Osteoblast (primary cell): ENCODE data around the gene CFAP210. TPM values are rescaled to one million over a fixed set of nuclear protein-coding genes. Genes with fewer than 3 reads are reported as not detected.
"Not testable (repeated sequence)": the region's sequence is repeated elsewhere in the genome, so short reads cannot be mapped to it uniquely, and the experiment has no call there.

Source experiments
- DNase-seq: peaks from one replicate; pipeline ENCODE4 v3.0.0; 2011; ENCODE audit warnings: low spot score, mixed read lengths; ENCODE audit not compliant: insufficient read length; ENCODE audit errors: missing footprints
- H2AFZ ChIP-seq: 2 replicates; pipeline ENCODE4 v1.6.0; 2011; ENCODE audit warnings: mild to moderate bottlenecking, low read length
- H3K27ac ChIP-seq: 2 replicates; pipeline ENCODE4 v1.5.1; 2011; ENCODE audit warnings: mild to moderate bottlenecking, low read depth, low read length, moderate library complexity
- H3K27me3 ChIP-seq: 2 replicates; pipeline ENCODE4 v1.6.0; 2012; ENCODE audit warnings: mild to moderate bottlenecking, control low read depth, inconsistent platforms, low read length, moderate library complexity; ENCODE audit not compliant: insufficient read depth
- H3K36me3 ChIP-seq: 2 replicates; pipeline ENCODE4 v1.5.1; 2011; ENCODE audit warnings: mild to moderate bottlenecking, low read length, control low read depth, moderate library complexity; ENCODE audit not compliant: insufficient read depth
- H3K4me1 ChIP-seq: 2 replicates; pipeline ENCODE4 v1.5.1; 2011; ENCODE audit warnings: mild to moderate bottlenecking, low read length, control low read depth, moderate library complexity; ENCODE audit not compliant: insufficient read depth
- H3K4me2 ChIP-seq: 2 replicates; pipeline ENCODE4 v1.6.0; 2011; ENCODE audit warnings: mild to moderate bottlenecking, low read length; ENCODE audit not compliant: insufficient read depth
- H3K4me3 ChIP-seq: fragments of 200-600 bp; sonication (generic); 3 replicates; pipeline ENCODE4 v1.5.1; 2012; ENCODE audit warnings: mild to moderate bottlenecking, low read length, inconsistent platforms; ENCODE audit not compliant: insufficient read depth
- H3K79me2 ChIP-seq: 2 replicates; pipeline ENCODE4 v1.6.0; 2012; ENCODE audit warnings: mild to moderate bottlenecking, low read length, control low read depth, inconsistent platforms; ENCODE audit not compliant: insufficient read depth
- H3K9me3 ChIP-seq: 2 replicates; pipeline ENCODE4 v1.5.1; 2011; ENCODE audit warnings: low read depth, low read length, control low read depth
- H4K20me1 ChIP-seq: 2 replicates; pipeline ENCODE4 v1.6.0; 2012; ENCODE audit warnings: mild to moderate bottlenecking, low read length, control low read depth; ENCODE audit not compliant: insufficient read depth
- total RNA-seq: library from RNA; depleted of rRNA; stranded (reverse); fragments of >200 nt; gene quantifications from 2 replicates; pipeline ENCODE4 v1.2.3, GENCODE V29; 2012
- TF ChIP-seq, protein P1 (sequence below): IDR thresholded peaks from 2 replicates; pipeline ENCODE4 v1.5.1; 2011; ENCODE audit warnings: mild to moderate bottlenecking, low read depth, low read length, moderate library complexity; ENCODE audit errors: extremely low read depth

The CFAP210 gene
- total RNA-seq, 1 donor = 0.36 TPM

DNA sequence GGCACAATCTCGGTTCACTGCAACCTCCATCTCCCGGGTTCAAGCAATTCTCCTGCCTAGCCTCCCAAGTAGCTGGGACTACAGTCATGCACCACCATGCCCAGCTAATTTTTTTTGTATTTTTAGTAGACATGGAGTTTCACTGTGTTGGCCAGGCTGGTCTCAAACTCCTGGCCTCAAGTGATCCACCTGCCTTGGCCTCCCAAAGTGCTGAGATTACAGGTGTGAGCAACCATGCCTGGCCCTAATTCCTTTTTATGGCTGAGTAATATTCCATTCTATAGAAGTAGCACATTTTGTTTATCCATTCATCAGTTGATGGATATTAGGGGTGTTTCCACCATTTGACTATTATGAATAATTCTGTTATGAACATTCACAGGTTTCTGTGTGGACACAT lies 9.5 kb downstream of the CFAP210 start:
- not testable (repeated sequence) for H3K9me3 ChIP-seq, DNase-seq, H3K79me2 ChIP-seq, H3K36me3 ChIP-seq, H3K4me2 ChIP-seq, H3K27ac ChIP-seq, H3K27me3 ChIP-seq, H4K20me1 ChIP-seq, H3K4me3 ChIP-seq, H2AFZ ChIP-seq, H3K4me1 ChIP-seq

DNA sequence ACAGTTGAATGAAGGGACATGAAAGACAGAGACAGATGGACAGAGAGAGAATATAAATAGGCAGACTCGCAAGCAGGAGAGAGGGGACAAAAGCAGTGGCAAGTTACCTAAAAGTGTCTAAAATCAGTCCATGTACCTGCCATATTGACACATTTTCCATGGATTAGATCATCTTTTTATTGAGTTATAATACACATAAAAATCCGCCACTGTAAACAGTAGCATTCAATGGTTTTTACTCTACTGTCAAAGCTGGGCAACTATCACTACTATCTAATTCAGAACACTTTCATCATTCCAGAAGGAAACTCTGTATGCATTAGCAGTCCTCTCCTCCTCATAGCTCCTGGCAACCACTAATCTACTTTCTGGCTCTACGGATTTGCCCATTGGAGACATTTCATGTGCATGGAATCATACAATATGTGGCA lies 10.1 kb downstream of the CFAP210 start:
- Histone ChIP-seq H3K36me3 (no peaks in the 10 kb centered on the region), H3K27me3 (peaks cover 5% of the 10 kb centered on the region), H3K79me2 (no peaks in the 10 kb centered on the region), H3K4me2 (no peak overlapping the region), H2AFZ (no peak overlapping the region), H3K4me1 (no peaks in the 10 kb centered on the region), H4K20me1 (no peaks in the 10 kb centered on the region), H3K4me3 (no peak overlapping the region), H3K27ac (no peak overlapping the region), H3K9me3 (no peaks in the 10 kb centered on the region)
- TF ChIP-seq, protein P1, sequence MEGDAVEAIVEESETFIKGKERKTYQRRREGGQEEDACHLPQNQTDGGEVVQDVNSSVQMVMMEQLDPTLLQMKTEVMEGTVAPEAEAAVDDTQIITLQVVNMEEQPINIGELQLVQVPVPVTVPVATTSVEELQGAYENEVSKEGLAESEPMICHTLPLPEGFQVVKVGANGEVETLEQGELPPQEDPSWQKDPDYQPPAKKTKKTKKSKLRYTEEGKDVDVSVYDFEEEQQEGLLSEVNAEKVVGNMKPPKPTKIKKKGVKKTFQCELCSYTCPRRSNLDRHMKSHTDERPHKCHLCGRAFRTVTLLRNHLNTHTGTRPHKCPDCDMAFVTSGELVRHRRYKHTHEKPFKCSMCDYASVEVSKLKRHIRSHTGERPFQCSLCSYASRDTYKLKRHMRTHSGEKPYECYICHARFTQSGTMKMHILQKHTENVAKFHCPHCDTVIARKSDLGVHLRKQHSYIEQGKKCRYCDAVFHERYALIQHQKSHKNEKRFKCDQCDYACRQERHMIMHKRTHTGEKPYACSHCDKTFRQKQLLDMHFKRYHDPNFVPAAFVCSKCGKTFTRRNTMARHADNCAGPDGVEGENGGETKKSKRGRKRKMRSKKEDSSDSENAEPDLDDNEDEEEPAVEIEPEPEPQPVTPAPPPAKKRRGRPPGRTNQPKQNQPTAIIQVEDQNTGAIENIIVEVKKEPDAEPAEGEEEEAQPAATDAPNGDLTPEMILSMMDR = no peak
- no peak for DNase-seq

DNA sequence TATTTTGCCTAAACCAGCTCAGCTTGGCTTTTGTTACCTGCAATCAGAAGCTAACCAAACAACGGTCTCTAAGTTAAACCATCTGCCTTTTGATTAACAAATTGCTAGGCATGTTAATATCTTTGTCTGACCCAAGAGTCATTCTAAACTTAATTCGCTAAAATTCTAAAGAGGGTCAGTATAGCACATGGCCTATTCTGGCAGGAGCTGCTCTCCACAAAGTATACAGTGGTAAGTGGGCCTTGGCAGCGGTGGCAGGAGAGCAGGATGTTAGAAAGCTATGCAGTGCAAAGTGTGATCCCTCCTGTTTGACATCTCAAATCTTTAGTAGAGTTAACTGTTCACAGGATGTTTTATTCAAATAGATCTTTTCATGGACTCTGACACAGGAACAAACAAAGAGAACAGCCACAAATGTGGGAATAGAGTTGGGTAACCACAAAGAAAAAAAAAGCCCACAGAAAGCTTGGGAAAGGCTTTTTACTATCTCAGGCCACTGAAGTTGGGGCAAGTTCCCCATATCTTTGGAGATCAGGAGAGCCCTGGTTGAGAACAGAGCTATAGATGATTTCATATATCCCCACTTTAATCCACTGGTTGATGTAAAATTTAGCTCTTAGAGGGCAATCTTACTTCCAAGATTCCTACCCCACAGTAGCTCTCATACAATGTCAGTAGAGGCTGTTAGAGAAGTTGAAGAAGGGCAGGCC lies 10.6 kb downstream of the CFAP210 start:
- Histone ChIP-seq H3K79me2 (no peaks in the 10 kb centered on the region), H3K4me2 (no peak overlapping the region), H3K27me3 (peaks cover 5% of the 10 kb centered on the region), H3K4me1 (no peaks in the 10 kb centered on the region), H4K20me1 (no peaks in the 10 kb centered on the region), H3K36me3 (no peaks in the 10 kb centered on the region), H3K4me3 (no peak overlapping the region), H3K27ac (no peak overlapping the region), H2AFZ (no peak overlapping the region), H3K9me3 (no peaks in the 10 kb centered on the region)
- DNase-seq = no peak
- TF ChIP-seq, protein P1 = no peak

DNA sequence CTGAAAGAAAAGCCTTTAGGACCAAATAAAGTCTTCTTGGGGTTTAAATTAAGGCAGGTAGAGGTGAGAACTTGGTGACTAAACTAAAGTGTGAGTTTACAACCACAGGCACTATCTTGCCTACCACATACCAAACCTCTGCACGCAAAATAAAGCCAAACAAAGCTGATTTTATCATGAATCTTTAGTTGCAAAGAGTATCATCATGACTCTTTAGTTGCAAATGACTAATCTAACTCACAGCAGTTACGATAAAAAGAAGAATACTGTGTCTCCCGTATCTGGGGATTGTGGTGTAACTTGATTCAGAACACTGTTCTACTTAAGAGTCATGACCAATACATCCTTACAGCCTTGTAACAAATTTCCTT lies 11.2 kb downstream of the CFAP210 start:
- Histone ChIP-seq H4K20me1 (no peaks in the 10 kb centered on the region), H3K36me3 (no peaks in the 10 kb centered on the region), H3K4me1 (no peaks in the 10 kb centered on the region), H3K9me3 (no peaks in the 10 kb centered on the region), H2AFZ (no peak overlapping the region), H3K27me3 (peaks cover 5% of the 10 kb centered on the region), H3K79me2 (no peaks in the 10 kb centered on the region), H3K4me3 (no peak overlapping the region), H3K4me2 (no peak overlapping the region), H3K27ac (no peak overlapping the region)
- DNase-seq = no peak
- TF ChIP-seq, protein P1 = no peak
